Measurements from ENCODE around the gene LAMB4.

- TF ChIP-seq CTCF (IDR thresholded peaks at IDR 0.05; ENCODE audit: low read length) (no peak), EZH2phosphoT487 (IDR thresholded peaks at IDR 0.05; ENCODE audit: low read length) (no peak)
Measured at GRCh38 chr7:108026116-108026515, 104.0 kb downstream of the LAMB4 start.
